Panc1 (cell line): ENCODE results near the gene NUP210L. TPM values are rescaled to one million over a fixed set of nuclear protein-coding genes. Genes with fewer than 3 reads are reported as not detected.
"Not testable (repeated sequence)": the region's sequence is repeated elsewhere in the genome, so short reads cannot be mapped to it uniquely, and the experiment has no call there.

Source experiments
- ATAC-seq: fragments of 200-7000 bp; cut with Tn5 transposase; 2 replicates; pipeline ENCODE4 v1.9.1; 2020; ENCODE audit warnings: mild to moderate bottlenecking, moderate library complexity
- BruUV-seq: library from RNA; stranded (reverse); fragments of 400-500 nt; replicated peaks from 2 replicates; lab custom pipeline; 2021; lab: Mats Ljungman, UMichigan
- CTCF ChIA-PET: fragments of 300-600 bp; sonication (Branson Sonifier 250); formaldehyde crosslinking; loops from one replicate; lab custom pipeline; 2022; ENCODE audit warnings: antibody characterized with exemption; lab: Charles Lee
- POLR2A ChIA-PET: fragments of 300-600 bp; sonication (Branson Sonifier 250); formaldehyde crosslinking; loops from one replicate; lab custom pipeline; 2022; ENCODE audit warnings: antibody characterized with exemption; lab: Charles Lee
- DNase-seq: peaks from one replicate; pipeline ENCODE4 v3.0.0-alpha.2; 2010; ENCODE audit warnings: low read depth, low spot score
- H3K27ac ChIP-seq: 2 replicates; pipeline ENCODE4 v1.5.1; 2011; ENCODE audit warnings: mild to moderate bottlenecking, low read length, inconsistent platforms
- H3K27me3 ChIP-seq: fragments of 200-500 bp; sonication (Bioruptor generic); 2 replicates; pipeline ENCODE4 v1.6.0; 2014; ENCODE audit warnings: low read length, inconsistent platforms; ENCODE audit not compliant: control insufficient read depth, insufficient read depth
- H3K36me3 ChIP-seq: fragments of 200-500 bp; sonication (Bioruptor generic); 2 replicates; pipeline ENCODE4 v1.5.1; 2014; ENCODE audit warnings: inconsistent platforms, mild to moderate bottlenecking, low read length, moderate library complexity; ENCODE audit not compliant: control insufficient read depth, insufficient read depth
- H3K4me1 ChIP-seq: 2 replicates; pipeline ENCODE4 v1.5.1; 2011; ENCODE audit warnings: inconsistent platforms, mild to moderate bottlenecking, low read length, moderate library complexity; ENCODE audit not compliant: control insufficient read depth, insufficient read depth
- H3K4me3 ChIP-seq, 2 experiments: 2 replicates each; pipeline ENCODE4 v1.5.1; 2011 to 2012; ENCODE audit warnings: low read depth in 2 of 2, low read length in 2 of 2, mild to moderate bottlenecking in 2 of 2, inconsistent platforms in 1 of 2, moderate library complexity in 1 of 2
- H3K9me3 ChIP-seq: fragments of 200-500 bp; sonication (Bioruptor generic); 2 replicates; pipeline ENCODE4 v1.5.1; 2014; ENCODE audit warnings: low read depth, mild to moderate bottlenecking, inconsistent platforms, low read length, moderate library complexity; ENCODE audit not compliant: control insufficient read depth, insufficient read depth
- POLR2AphosphoS5 ChIP-seq: IDR thresholded peaks from 2 replicates; pipeline ENCODE4 v1.6.1; 2012; ENCODE audit warnings: mild to moderate bottlenecking, low read depth, low read length, moderate library complexity
- SIN3A ChIP-seq: IDR thresholded peaks from 2 replicates; pipeline ENCODE4 v1.6.1; 2012; ENCODE audit warnings: low read depth, mild to moderate bottlenecking, low read length, moderate library complexity, borderline replicate concordance; ENCODE audit not compliant: insufficient read depth
- TCF7L2 ChIP-seq: IDR thresholded peaks from 2 replicates; pipeline ENCODE4 v1.6.1; 2011; ENCODE audit warnings: mild to moderate bottlenecking, low read depth, low read length, inconsistent platforms
- in situ Hi-C: cut with HindIII; loops from 2 replicates; pipeline ENCODE4 v1.10.0; 2016; ENCODE audit warnings: low sequenced_read_pairs, low pct_unique_long_range_greater_than_20kb
- intact Hi-C: fragments of 100-400 bp; cut with micrococcal nuclease; formaldehyde crosslinking; loops from one replicate; pipeline ENCODE4 v1.10.0; 2022; ENCODE audit not compliant: unreplicated experiment
- total RNA-seq: library from RNA; stranded (reverse); gene quantifications from one replicate; pipeline ENCODE4 v1.2.1, GENCODE V29; 2021; ENCODE audit not compliant: unreplicated experiment
- TF ChIP-seq, protein P1 (sequence below): fragments of 450-650 bp; IDR thresholded peaks from 2 replicates; pipeline ENCODE4 v1.5.1; 2017; ENCODE audit warnings: mild to moderate bottlenecking
- TF ChIP-seq, protein P2 (sequence below), 2 experiments: IDR thresholded peaks; 2 replicates each; pipeline ENCODE4 v1.6.1; 2011 to 2012; ENCODE audit warnings: low read depth in 2 of 2, control low read depth in 1 of 2, low read length in 1 of 2, mild to moderate bottlenecking in 1 of 2, moderate library complexity in 1 of 2; ENCODE audit not compliant: insufficient read depth in 1 of 2

NUP210L gene
- total RNA-seq, 1 experiment from 2014 or later, result 0.05 TPM

DNA sequence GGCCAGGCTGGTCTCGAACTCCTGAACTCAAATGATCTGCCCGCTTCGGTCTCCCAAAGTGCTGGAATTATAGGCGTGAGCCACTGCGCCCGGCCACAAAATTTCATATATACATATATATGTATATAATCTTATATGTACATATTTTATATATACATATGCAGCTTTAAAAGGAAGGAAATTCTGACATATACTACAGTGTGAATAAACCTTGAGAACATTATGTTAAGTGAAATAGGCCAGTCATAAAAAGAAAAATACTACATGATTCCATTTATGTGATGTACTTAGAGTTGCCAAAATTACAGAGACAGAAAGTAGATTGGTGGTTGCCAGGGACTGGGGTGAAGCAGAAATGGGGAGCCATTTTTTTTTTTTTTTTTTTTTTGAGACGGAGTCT is 63.2 kb downstream of the NUP210L start:
- Histone ChIP-seq H3K27ac (no peak overlapping the region), H3K9me3 (no peaks in the 10 kb centered on the region), H3K27me3 (no peaks in the 10 kb centered on the region), H3K4me3 (no peak overlapping the region), H3K36me3 (no peaks in the 10 kb centered on the region), H3K4me1 (no peaks in the 10 kb centered on the region)
- intact Hi-C loops, result no loop called here
- ATAC-seq, result no peak
- TF ChIP-seq SIN3A (no peak), TCF7L2 (no peak), POLR2AphosphoS5 (no peak)
- TF ChIP-seq, protein P1, sequence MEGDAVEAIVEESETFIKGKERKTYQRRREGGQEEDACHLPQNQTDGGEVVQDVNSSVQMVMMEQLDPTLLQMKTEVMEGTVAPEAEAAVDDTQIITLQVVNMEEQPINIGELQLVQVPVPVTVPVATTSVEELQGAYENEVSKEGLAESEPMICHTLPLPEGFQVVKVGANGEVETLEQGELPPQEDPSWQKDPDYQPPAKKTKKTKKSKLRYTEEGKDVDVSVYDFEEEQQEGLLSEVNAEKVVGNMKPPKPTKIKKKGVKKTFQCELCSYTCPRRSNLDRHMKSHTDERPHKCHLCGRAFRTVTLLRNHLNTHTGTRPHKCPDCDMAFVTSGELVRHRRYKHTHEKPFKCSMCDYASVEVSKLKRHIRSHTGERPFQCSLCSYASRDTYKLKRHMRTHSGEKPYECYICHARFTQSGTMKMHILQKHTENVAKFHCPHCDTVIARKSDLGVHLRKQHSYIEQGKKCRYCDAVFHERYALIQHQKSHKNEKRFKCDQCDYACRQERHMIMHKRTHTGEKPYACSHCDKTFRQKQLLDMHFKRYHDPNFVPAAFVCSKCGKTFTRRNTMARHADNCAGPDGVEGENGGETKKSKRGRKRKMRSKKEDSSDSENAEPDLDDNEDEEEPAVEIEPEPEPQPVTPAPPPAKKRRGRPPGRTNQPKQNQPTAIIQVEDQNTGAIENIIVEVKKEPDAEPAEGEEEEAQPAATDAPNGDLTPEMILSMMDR, result no peak
- TF ChIP-seq, protein P2, sequence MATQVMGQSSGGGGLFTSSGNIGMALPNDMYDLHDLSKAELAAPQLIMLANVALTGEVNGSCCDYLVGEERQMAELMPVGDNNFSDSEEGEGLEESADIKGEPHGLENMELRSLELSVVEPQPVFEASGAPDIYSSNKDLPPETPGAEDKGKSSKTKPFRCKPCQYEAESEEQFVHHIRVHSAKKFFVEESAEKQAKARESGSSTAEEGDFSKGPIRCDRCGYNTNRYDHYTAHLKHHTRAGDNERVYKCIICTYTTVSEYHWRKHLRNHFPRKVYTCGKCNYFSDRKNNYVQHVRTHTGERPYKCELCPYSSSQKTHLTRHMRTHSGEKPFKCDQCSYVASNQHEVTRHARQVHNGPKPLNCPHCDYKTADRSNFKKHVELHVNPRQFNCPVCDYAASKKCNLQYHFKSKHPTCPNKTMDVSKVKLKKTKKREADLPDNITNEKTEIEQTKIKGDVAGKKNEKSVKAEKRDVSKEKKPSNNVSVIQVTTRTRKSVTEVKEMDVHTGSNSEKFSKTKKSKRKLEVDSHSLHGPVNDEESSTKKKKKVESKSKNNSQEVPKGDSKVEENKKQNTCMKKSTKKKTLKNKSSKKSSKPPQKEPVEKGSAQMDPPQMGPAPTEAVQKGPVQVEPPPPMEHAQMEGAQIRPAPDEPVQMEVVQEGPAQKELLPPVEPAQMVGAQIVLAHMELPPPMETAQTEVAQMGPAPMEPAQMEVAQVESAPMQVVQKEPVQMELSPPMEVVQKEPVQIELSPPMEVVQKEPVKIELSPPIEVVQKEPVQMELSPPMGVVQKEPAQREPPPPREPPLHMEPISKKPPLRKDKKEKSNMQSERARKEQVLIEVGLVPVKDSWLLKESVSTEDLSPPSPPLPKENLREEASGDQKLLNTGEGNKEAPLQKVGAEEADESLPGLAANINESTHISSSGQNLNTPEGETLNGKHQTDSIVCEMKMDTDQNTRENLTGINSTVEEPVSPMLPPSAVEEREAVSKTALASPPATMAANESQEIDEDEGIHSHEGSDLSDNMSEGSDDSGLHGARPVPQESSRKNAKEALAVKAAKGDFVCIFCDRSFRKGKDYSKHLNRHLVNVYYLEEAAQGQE (IDR thresholded peaks at IDR 0.05; ENCODE audit: insufficient read depth in 1 of 2, low read depth in 2 of 2, low read length in 1 of 2), result no peak
- DNase-seq, result no peak
- no TSS peak for BruUV-seq
- ChIA-PET POLR2A (interaction anchor here (0.6 kb wide), 1 partner anchor 11 kb away, joined by 3 read pairs; no protein-coding TSS in a partner anchor), CTCF (no interaction called here)
- in situ Hi-C loops, result no loop called here

DNA sequence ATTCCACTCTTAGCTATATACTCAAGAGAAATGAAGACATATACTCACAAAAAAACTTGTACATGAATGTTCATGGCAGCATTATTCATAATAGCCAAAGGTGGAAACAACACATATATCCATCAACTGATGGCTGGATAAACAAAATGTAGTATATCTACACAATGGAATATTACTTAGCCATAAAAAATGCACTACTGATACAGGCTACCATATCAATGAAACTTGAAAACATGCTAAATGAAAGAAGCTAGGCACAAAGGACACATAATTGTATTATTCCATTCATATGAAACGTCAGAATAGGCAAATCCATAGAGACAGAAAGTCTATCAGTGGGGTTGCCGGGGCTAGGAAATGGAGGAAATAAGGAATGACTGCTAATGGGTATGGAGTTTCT is 67.3 kb downstream of the NUP210L start:
- DNase-seq (no peak), ATAC-seq (no peak)
- TF ChIP-seq SIN3A (no peak), TCF7L2 (no peak), POLR2AphosphoS5 (no peak)
- TF ChIP-seq, protein P1, result no peak
- TF ChIP-seq, protein P2 (IDR thresholded peaks at IDR 0.05; ENCODE audit: insufficient read depth in 1 of 2, low read depth in 2 of 2, low read length in 1 of 2), result no peak
- intact Hi-C loops (no loop called here), in situ Hi-C loops (no loop called here)
- H3K27ac ChIP-seq, result no peak overlapping the region
- no peaks in the 10 kb centered on the region for H3K27me3 ChIP-seq
- no TSS peak for BruUV-seq
- no peaks in the 10 kb centered on the region for H3K9me3 ChIP-seq
- CTCF ChIA-PET, result no interaction called here
- no peak overlapping the region for H3K4me3 ChIP-seq
- no peaks in the 10 kb centered on the region for H3K36me3 ChIP-seq
- no peaks in the 10 kb centered on the region for H3K4me1 ChIP-seq
- POLR2A ChIA-PET, result interaction anchor here (0.6 kb wide), 1 partner anchor 86 kb away, joined by 4 read pairs; no protein-coding TSS in a partner anchor

DNA sequence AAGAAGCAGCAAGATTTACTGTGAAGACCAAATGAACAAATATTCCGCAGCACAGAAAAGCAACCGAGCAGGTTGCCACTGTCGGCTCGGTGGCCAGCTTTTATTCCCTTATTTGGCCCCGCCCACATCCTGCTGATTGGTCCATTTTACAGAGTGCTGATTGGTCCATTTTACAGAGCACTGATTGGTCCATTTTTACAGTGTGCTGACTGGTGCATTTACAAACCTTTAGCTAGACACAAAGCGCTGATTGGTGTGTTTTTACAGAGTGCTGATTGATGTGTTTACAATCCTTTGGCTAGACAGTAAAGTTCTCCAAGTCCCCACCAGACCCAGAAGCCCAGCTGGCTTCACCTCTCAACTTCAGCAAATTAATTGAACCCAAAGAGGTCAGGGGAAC is 71.8 kb downstream of the NUP210L start:
- in situ Hi-C loops, H3K27ac ChIP-seq, H3K9me3 ChIP-seq, H3K4me1 ChIP-seq, BruUV-seq, DNase-seq, intact Hi-C loops, CTCF ChIA-PET, POLR2A ChIA-PET, H3K4me3 ChIP-seq, H3K36me3 ChIP-seq, H3K27me3 ChIP-seq, ATAC-seq: not testable (repeated sequence)
